ENCODE measurements around the gene C10orf105. TPM values are rescaled to one million over a fixed set of nuclear protein-coding genes. Genes with fewer than 3 reads are reported as not detected.

Gene C10orf105
- total RNA-seq, 3 donors from 2014 or later = 0.10 TPM; not detected in 2

DNA sequence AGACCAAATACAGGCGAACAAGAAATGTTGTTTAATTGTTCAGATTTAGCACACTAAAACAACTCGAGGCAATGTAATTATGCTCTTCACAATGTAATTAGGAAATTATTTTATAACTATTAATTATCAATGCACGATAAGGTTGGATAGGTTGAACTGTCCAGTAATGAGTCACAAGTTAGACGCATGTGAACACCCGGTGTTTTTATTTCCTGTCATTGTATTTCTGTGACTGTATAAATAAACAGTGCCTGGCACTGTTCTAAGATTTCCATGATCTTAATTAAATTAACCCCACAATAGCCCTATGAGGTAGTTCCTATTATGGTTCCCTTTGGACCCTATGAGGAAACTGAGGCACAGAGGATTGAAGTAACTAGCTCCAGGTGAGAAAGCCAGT is 26.2 kb downstream of the C10orf105 start:
- ATAC-seq = no peak
- Histone ChIP-seq H3K36me3 (ENCODE audit: low read depth) (no peaks in the 10 kb centered on the region), H3K4me1 (ENCODE audit: low read depth) (no peaks in the 10 kb centered on the region), H3K9me3 (no peaks in the 10 kb centered on the region), H3K4me3 (no peak overlapping the region)
- TF ChIP-seq, protein P1, sequence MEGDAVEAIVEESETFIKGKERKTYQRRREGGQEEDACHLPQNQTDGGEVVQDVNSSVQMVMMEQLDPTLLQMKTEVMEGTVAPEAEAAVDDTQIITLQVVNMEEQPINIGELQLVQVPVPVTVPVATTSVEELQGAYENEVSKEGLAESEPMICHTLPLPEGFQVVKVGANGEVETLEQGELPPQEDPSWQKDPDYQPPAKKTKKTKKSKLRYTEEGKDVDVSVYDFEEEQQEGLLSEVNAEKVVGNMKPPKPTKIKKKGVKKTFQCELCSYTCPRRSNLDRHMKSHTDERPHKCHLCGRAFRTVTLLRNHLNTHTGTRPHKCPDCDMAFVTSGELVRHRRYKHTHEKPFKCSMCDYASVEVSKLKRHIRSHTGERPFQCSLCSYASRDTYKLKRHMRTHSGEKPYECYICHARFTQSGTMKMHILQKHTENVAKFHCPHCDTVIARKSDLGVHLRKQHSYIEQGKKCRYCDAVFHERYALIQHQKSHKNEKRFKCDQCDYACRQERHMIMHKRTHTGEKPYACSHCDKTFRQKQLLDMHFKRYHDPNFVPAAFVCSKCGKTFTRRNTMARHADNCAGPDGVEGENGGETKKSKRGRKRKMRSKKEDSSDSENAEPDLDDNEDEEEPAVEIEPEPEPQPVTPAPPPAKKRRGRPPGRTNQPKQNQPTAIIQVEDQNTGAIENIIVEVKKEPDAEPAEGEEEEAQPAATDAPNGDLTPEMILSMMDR (IDR thresholded peaks at IDR 0.05) = no peak
- no peak for DNase-seq
- intact Hi-C loops (cut with DNase I, micrococcal nuclease) = loop anchor here in 1 of 2 donors (10.0 kb wide), 1 partner anchor 309 kb away; no protein-coding TSS in a partner anchor

DNA sequence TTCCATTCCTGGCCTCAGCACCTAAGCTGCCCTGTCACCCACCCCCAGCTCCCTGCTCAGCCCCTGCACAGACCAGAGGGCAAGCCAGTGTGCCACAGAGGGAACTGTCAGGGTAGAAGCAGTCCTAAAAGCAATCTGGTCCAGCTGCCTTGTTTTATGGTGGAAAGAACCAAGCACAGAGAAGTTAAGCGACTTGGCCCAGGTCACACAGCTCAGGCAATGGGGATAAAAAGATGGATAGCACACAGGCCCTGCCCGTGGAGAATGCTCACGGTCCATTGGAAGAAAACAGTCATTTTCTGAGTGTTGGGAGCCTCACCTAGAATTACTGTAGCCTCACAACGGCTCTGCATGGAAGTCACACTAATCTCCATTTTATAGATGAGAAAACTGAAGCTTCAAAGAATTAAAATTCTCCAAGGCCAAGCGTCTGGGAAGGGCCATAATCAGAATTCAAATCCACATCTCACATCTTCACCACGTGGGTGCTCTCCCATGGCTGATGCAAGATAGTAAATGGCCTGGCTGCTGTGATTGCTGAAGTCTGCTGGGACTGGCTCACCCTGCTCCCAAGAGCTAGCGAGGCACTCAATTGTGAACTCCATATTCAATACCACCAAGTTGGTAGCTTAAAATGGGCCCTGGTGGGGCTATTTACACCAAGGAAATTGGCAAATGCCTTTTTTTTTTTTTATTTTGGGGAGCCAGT is 26.8 kb downstream of the C10orf105 start:
- intact Hi-C loops (cut with DNase I, micrococcal nuclease) = loop anchor here in 1 of 2 donors (10.0 kb wide), 1 partner anchor 308 kb away; no protein-coding TSS in a partner anchor
- ATAC-seq = no peak
- TF ChIP-seq, protein P1 (IDR thresholded peaks at IDR 0.05) = no peak
- Histone ChIP-seq H3K9me3 (no peaks in the 10 kb centered on the region), H3K4me3 (no peak overlapping the region), H3K36me3 (ENCODE audit: low read depth) (no peaks in the 10 kb centered on the region), H3K4me1 (ENCODE audit: low read depth) (no peaks in the 10 kb centered on the region)
- no peak for DNase-seq

DNA sequence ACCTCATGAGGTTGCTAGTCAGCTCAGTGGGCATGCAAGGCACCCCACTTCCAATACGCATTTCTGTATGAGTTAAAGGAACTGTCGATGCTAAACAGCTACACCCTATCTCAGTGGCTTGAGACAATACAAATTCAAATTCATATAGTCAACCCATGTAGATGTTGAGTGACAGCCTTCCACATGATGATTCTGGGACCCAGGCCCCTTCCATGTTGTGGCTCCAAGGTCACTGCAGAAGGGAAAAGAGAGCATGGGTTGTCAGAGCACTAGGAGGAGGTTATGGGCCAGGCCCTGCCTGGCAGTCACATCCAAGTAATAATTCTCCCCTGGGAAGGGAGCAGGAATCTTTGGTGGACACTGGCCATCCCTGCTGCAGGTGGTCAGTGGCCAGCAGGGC is 28.2 kb downstream of the C10orf105 start:
- no peaks in the 10 kb centered on the region for H3K9me3 ChIP-seq
- no peaks in the 10 kb centered on the region for H3K36me3 ChIP-seq (ENCODE audit: low read depth)
- no peak overlapping the region for H3K4me3 ChIP-seq
- DNase-seq (no peak), ATAC-seq (no peak)
- TF ChIP-seq, protein P1 (IDR thresholded peaks at IDR 0.05) = no peak
- no peaks in the 10 kb centered on the region for H3K4me1 ChIP-seq (ENCODE audit: low read depth)
- intact Hi-C loops (cut with DNase I, micrococcal nuclease) = loop anchor here in 1 of 2 donors (10.0 kb wide), 1 partner anchor 307 kb away; no protein-coding TSS in a partner anchor

DNA sequence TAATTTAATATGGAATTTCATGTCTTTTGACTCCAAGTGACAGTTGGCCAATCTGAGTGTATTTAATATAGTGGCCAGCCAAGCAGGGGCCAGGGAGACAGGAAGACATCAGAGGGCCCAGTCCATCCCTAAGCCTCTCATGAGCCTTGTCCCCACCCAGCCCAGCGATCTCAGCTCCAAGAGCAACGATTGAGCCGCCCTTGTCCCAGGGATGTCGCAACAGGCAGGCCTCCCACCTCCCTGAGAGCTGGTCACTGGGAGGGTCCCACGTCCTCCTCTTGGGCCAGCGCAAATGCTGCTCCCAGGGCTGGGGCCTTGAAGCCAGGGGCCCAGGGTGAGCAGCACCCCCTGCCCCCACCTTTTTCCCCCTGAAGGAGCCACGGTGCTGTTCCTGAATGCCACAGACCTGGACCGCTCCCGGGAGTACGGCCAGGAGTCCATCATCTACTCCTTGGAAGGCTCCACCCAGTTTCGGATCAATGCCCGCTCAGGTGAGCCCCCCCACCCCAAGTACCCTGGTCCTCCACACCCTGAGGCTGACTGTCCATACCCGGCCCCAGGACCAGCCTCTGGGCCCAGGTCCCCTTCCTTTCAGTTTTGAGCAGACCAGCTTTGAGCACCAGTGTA is 29.4 kb downstream of the C10orf105 start:
- no peak for ATAC-seq
- Histone ChIP-seq H3K4me3 (no peak overlapping the region), H3K4me1 (ENCODE audit: low read depth) (no peaks in the 10 kb centered on the region), H3K9me3 (no peaks in the 10 kb centered on the region), H3K36me3 (ENCODE audit: low read depth) (no peaks in the 10 kb centered on the region)
- no peak for DNase-seq
- TF ChIP-seq, protein P1 (IDR thresholded peaks at IDR 0.05) = no peak
- intact Hi-C loops (cut with DNase I, micrococcal nuclease) = loop anchor here in 1 of 2 donors (10.0 kb wide), 1 partner anchor 305 kb away; no protein-coding TSS in a partner anchor

DNA sequence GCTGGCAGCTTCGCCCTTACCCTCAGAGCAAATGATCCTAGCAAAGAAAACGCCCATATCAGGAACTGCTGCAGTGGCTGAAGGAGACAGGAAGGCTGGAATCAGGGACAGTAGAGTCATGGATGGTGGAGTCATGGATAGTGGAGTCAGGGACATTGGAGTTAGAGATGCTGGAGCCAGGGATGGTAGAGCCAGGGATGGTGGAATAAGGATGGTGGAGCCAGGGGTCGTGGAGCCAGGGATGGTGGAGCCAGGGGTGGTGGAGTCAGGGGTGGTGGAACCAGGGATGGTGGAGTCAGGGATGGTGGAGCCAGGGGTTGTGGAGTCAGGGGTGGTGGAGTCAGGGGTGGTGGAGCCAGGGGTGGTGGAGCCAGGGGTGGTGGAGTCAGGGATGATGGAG is 31.3 kb downstream of the C10orf105 start:
- TF ChIP-seq, protein P1 (IDR thresholded peaks at IDR 0.05) = no peak
- no peak for ATAC-seq
- H3K9me3 ChIP-seq = no peaks in the 10 kb centered on the region
- intact Hi-C loops (cut with DNase I, micrococcal nuclease) = no loop called here
- H3K4me3 ChIP-seq = no peak overlapping the region
- no peak for DNase-seq
- H3K4me1 ChIP-seq (ENCODE audit: low read depth) = no peaks in the 10 kb centered on the region
- H3K36me3 ChIP-seq (ENCODE audit: low read depth) = no peaks in the 10 kb centered on the region
